Naive thymus-derived CD8-positive, alpha-beta T cell (primary cell): ENCODE results near the gene INSYN2B. TPM values are rescaled to one million over a fixed set of nuclear protein-coding genes. Genes with fewer than 3 reads are reported as not detected.

Experiments
- ATAC-seq, 2 donors: fragments of 150-1000 bp; cut with Tn5 transposase in 1 of 2; sonication (Bioruptor Pico), chemical (Tn5 transposase) in 1 of 2; 1 replicate in 1 of 2; 2 replicates in 1 of 2; pipeline ENCODE4 v1.10.0; 2021; ENCODE audit warnings: mild to moderate bottlenecking in 2 of 2, moderate library complexity in 2 of 2
- POLR2A ChIA-PET: fragments of 350-600 bp; sonication (Branson Sonifier 250); formaldehyde crosslinking; loops from one replicate; lab custom pipeline; 2021; ENCODE audit warnings: antibody characterized with exemption; lab: Charles Lee
- DNase-seq, 10 donors: peaks; one replicate each; pipeline versions ENCODE4 v3.0.0 to v3.0.0-alpha.2; 2020 to 2022
- H3K27ac Mint-ChIP-seq, 10 donors: one replicate each; pipeline ENCODE4 v1.8.0; 2020 to 2022; ENCODE audit warnings: mild to moderate bottlenecking in 10 of 10, mixed read lengths in 10 of 10, moderate library complexity in 4 of 10, inconsistent platforms in 1 of 10
- H3K27me3 Mint-ChIP-seq, 5 donors: one replicate each; pipeline ENCODE4 v1.8.0; 2021 to 2022; ENCODE audit warnings: mixed read lengths in 5 of 5
- H3K36me3 Mint-ChIP-seq, 3 donors: one replicate each; pipeline ENCODE4 v1.8.0; 2020 to 2022; ENCODE audit warnings: mixed read lengths in 3 of 3, mild to moderate bottlenecking in 2 of 3, inconsistent platforms in 1 of 3
- H3K4me1 Mint-ChIP-seq, 4 donors: one replicate each; pipeline ENCODE4 v1.8.0; 2021 to 2022; ENCODE audit warnings: mixed read lengths in 4 of 4
- H3K4me3 Mint-ChIP-seq, 10 donors: one replicate each; pipeline ENCODE4 v1.8.0; 2020 to 2022; ENCODE audit warnings: mild to moderate bottlenecking in 10 of 10, mixed read lengths in 10 of 10, moderate library complexity in 6 of 10, inconsistent platforms in 1 of 10
- H3K9me3 Mint-ChIP-seq, 9 donors: one replicate each; pipeline ENCODE4 v1.8.0; 2020 to 2022; ENCODE audit warnings: mixed read lengths in 9 of 9, mild to moderate bottlenecking in 3 of 9, inconsistent platforms in 1 of 9, moderate library complexity in 1 of 9
- polyA plus RNA-seq, 3 donors: library from polyadenylated mRNA; unstranded; fragments of 300-500 nt; fragmentation: Illumina TruSeq; gene quantifications; one replicate each; pipeline ENCODE4 v1.2.3, GENCODE V29; 2021
- total RNA-seq, 8 experiments: library from RNA in 2 of 8; stranded (reverse) in 2 of 8; gene quantifications; one replicate each; pipeline ENCODE4 v1.2.3 and lab custom pipeline; 2021 to 2026

The INSYN2B gene
- total and polyA plus RNA-seq, 5 experiments from 2014 or later: 0.05 TPM; not detected in 4

- no peaks in the 10 kb centered on the region for H3K27me3 Mint-ChIP-seq
- peaks cover 24 to 89% (median 44%) of the 10 kb centered on the region in 3 donors for H3K36me3 Mint-ChIP-seq
- ATAC-seq (no peak), DNase-seq (no peak)
- H3K9me3 Mint-ChIP-seq: no peaks in the 10 kb centered on the region
- H3K4me3 Mint-ChIP-seq: no peak overlapping the region
- H3K4me1 Mint-ChIP-seq: peaks cover 0 to 6% (median 0%) of the 10 kb centered on the region in 4 donors
- POLR2A ChIA-PET: no interaction called here
- peak overlapping the region in 4 of 10 donors; percentile 15 to 47 (median 29) for H3K27ac Mint-ChIP-seq
Observed at GRCh38 chr5:169993485-169993790, 13.1 kb upstream of the INSYN2B start.

- Mint-ChIP-seq H3K4me3 (no peak overlapping the region), H3K36me3 (peaks cover 19 to 86% (median 41%) of the 10 kb centered on the region in 3 donors), H3K4me1 (peaks cover 0 to 4% (median 0%) of the 10 kb centered on the region in 4 donors), H3K9me3 (no peaks in the 10 kb centered on the region), H3K27ac (peak overlapping the region in 1 of 10 donors; percentile 21), H3K27me3 (no peaks in the 10 kb centered on the region)
- no peak for DNase-seq
- POLR2A ChIA-PET: no interaction called here
- no peak for ATAC-seq
Observed at GRCh38 chr5:169992789-169993484, 12.6 kb upstream of the INSYN2B start.

GRCh38 chr5:169991115-169991869, 11.0 kb upstream of the INSYN2B start:
- ATAC-seq: no peak
- no peak overlapping the region for H3K4me3 Mint-ChIP-seq
- peaks cover 0 to 4% (median 0%) of the 10 kb centered on the region in 4 donors for H3K4me1 Mint-ChIP-seq
- no peak for DNase-seq
- H3K9me3 Mint-ChIP-seq: no peaks in the 10 kb centered on the region
- peaks cover 20 to 90% (median 44%) of the 10 kb centered on the region in 3 donors for H3K36me3 Mint-ChIP-seq
- no peaks in the 10 kb centered on the region for H3K27me3 Mint-ChIP-seq
- peak overlapping the region in 1 of 10 donors; percentile 59 for H3K27ac Mint-ChIP-seq
- POLR2A ChIA-PET: no interaction called here

GRCh38 chr5:169989365-169989764, 9.1 kb upstream of the INSYN2B start:
- Mint-ChIP-seq H3K36me3 (peaks cover 29 to 90% (median 39%) of the 10 kb centered on the region in 3 donors), H3K9me3 (no peaks in the 10 kb centered on the region), H3K27me3 (no peaks in the 10 kb centered on the region), H3K4me3 (no peak overlapping the region), H3K27ac (no peak overlapping the region), H3K4me1 (no peaks in the 10 kb centered on the region)
- no peak for DNase-seq
- ATAC-seq: no peak
- POLR2A ChIA-PET: no interaction called here

GRCh38 chr5:169988947-169989346, 8.7 kb upstream of the INSYN2B start:
- no peak for DNase-seq
- Mint-ChIP-seq H3K4me3 (no peak overlapping the region), H3K4me1 (no peaks in the 10 kb centered on the region), H3K9me3 (no peaks in the 10 kb centered on the region), H3K27ac (no peak overlapping the region), H3K27me3 (no peaks in the 10 kb centered on the region), H3K36me3 (peaks cover 31 to 90% (median 42%) of the 10 kb centered on the region in 3 donors)
- ATAC-seq: no peak
- POLR2A ChIA-PET: no interaction called here

GRCh38 chr5:169988206-169988605, 7.9 kb upstream of the INSYN2B start:
- Mint-ChIP-seq H3K4me3 (no peak overlapping the region), H3K9me3 (no peaks in the 10 kb centered on the region), H3K4me1 (no peaks in the 10 kb centered on the region), H3K27me3 (no peaks in the 10 kb centered on the region), H3K27ac (no peak overlapping the region), H3K36me3 (peaks cover 34 to 90% (median 47%) of the 10 kb centered on the region in 3 donors)
- POLR2A ChIA-PET: no interaction called here
- no peak for DNase-seq
- no peak for ATAC-seq

- Mint-ChIP-seq H3K27ac (peak overlapping the region in 1 of 10 donors; percentile 43), H3K27me3 (no peaks in the 10 kb centered on the region), H3K4me3 (no peak overlapping the region), H3K4me1 (peaks cover 0 to 2% (median 0%) of the 10 kb centered on the region in 4 donors), H3K9me3 (no peaks in the 10 kb centered on the region), H3K36me3 (peaks cover 12 to 47% (median 21%) of the 10 kb centered on the region in 3 donors)
- POLR2A ChIA-PET: no interaction called here
- no peak for ATAC-seq
- DNase-seq: no peak
Observed at GRCh38 chr5:169979871-169980270, 424 bp downstream of the INSYN2B start.

- POLR2A ChIA-PET: no interaction called here
- no peaks in the 10 kb centered on the region for H3K9me3 Mint-ChIP-seq
- no peak for ATAC-seq
- DNase-seq: no peak
- peaks cover 6 to 44% (median 16%) of the 10 kb centered on the region in 3 donors for H3K36me3 Mint-ChIP-seq
- no peak overlapping the region for H3K27ac Mint-ChIP-seq
- H3K4me1 Mint-ChIP-seq: peaks cover 0 to 2% (median 0%) of the 10 kb centered on the region in 4 donors
- no peaks in the 10 kb centered on the region for H3K27me3 Mint-ChIP-seq
- H3K4me3 Mint-ChIP-seq: no peak overlapping the region
Observed at GRCh38 chr5:169978714-169979113, 1.6 kb downstream of the INSYN2B start.

GRCh38 chr5:169974121-169974770, 6.0 kb downstream of the INSYN2B start:
- Mint-ChIP-seq H3K4me3 (no peak overlapping the region), H3K9me3 (no peaks in the 10 kb centered on the region), H3K4me1 (peaks cover 3 to 11% (median 4%) of the 10 kb centered on the region in 4 donors), H3K36me3 (peaks cover 0 to 35% (median 0%) of the 10 kb centered on the region in 3 donors), H3K27me3 (no peaks in the 10 kb centered on the region), H3K27ac (peak overlapping the region in 1 of 10 donors; percentile 31)
- no peak for ATAC-seq
- no peak for DNase-seq
- POLR2A ChIA-PET: no interaction called here

- H3K9me3 Mint-ChIP-seq: no peaks in the 10 kb centered on the region
- POLR2A ChIA-PET: no interaction called here
- no peak for DNase-seq
- no peak for ATAC-seq
- H3K27ac Mint-ChIP-seq: peak overlapping the region in 1 of 10 donors; percentile 10
- H3K4me1 Mint-ChIP-seq: peaks cover 3 to 14% (median 8%) of the 10 kb centered on the region in 4 donors
- H3K36me3 Mint-ChIP-seq: peaks cover 0 to 34% (median 0%) of the 10 kb centered on the region in 3 donors
- H3K27me3 Mint-ChIP-seq: no peaks in the 10 kb centered on the region
- H3K4me3 Mint-ChIP-seq: no peak overlapping the region
Observed at GRCh38 chr5:169973056-169973455, 7.2 kb downstream of the INSYN2B start.

GRCh38 chr5:169971780-169972179, 8.5 kb downstream of the INSYN2B start:
- Mint-ChIP-seq H3K9me3 (no peaks in the 10 kb centered on the region), H3K4me3 (no peak overlapping the region), H3K27me3 (no peaks in the 10 kb centered on the region), H3K36me3 (peaks cover 0 to 37% (median 3%) of the 10 kb centered on the region in 3 donors), H3K4me1 (peaks cover 3 to 23% (median 15%) of the 10 kb centered on the region in 4 donors), H3K27ac (peak overlapping the region in 3 of 10 donors; percentile 19 to 70 (median 67))
- POLR2A ChIA-PET: no interaction called here
- ATAC-seq (no peak), DNase-seq (no peak)

- peaks cover 0 to 39% (median 3%) of the 10 kb centered on the region in 3 donors for H3K36me3 Mint-ChIP-seq
- peak overlapping the region in 3 of 10 donors; percentile 20 to 67 (median 51) for H3K27ac Mint-ChIP-seq
- H3K27me3 Mint-ChIP-seq: no peaks in the 10 kb centered on the region
- DNase-seq: no peak
- POLR2A ChIA-PET: no interaction called here
- no peaks in the 10 kb centered on the region for H3K9me3 Mint-ChIP-seq
- no peak overlapping the region for H3K4me3 Mint-ChIP-seq
- ATAC-seq: no peak
- peaks cover 3 to 23% (median 15%) of the 10 kb centered on the region in 4 donors for H3K4me1 Mint-ChIP-seq
Observed at GRCh38 chr5:169970911-169971765, 9.2 kb downstream of the INSYN2B start.
